Ovary (tissue), 9 donors: ENCODE results near the gene KRT4. TPM values are rescaled to one million over a fixed set of nuclear protein-coding genes. Genes with fewer than 3 reads are reported as not detected.

ENCODE experiments used
- DNase-seq, 5 donors: peaks; one replicate each; pipeline ENCODE4 v3.0.0-alpha.2; 2019 to 2020
- H3K27ac ChIP-seq, 2 donors: fragments of 200-600 bp; one replicate each; pipeline versions ENCODE4 v1.5.1 to v1.8.0; 2019 to 2022
- H3K27me3 ChIP-seq: fragments of 200-600 bp; one replicate; pipeline ENCODE4 v1.8.0; 2022
- H3K36me3 ChIP-seq: fragments of 200-600 bp; sonication (generic); one replicate; pipeline ENCODE4 v1.5.1; 2019
- H3K4me1 ChIP-seq: one replicate; pipeline ENCODE4 v1.8.1; 2013; ENCODE audit warnings: mild to moderate bottlenecking, moderate library complexity; ENCODE audit not compliant: insufficient read depth
- H3K4me3 ChIP-seq: fragments of 200-600 bp; sonication (generic); one replicate; pipeline ENCODE4 v1.5.1; 2017
- H3K9me3 ChIP-seq, 2 donors: fragments of 200-600 bp in 1 of 2; sonication (generic) in 1 of 2; one replicate each; pipeline versions ENCODE4 v1.5.1 to v1.8.1; 2013 to 2019; ENCODE audit warnings: mild to moderate bottlenecking in 1 of 2, moderate library complexity in 1 of 2
- EP300 ChIP-seq: sonication (generic); formaldehyde crosslinking; IDR thresholded peaks from one replicate; pipeline ENCODE4 v1.6.1; 2017; ENCODE audit warnings: antibody characterized with exemption
- POLR2A ChIP-seq: fragments of 450-650 bp; IDR thresholded peaks from one replicate; pipeline ENCODE4 v1.6.1; 2017; ENCODE audit warnings: antibody characterized with exemption, mild to moderate bottlenecking, moderate library complexity
- WGBS, 3 donors: extraction: QIAGEN DNeasy Blood & Tissue Kit in 1 of 3; methylation state at CpG; one replicate each; pipeline versions ENCODE4 v1.1.5 to v1.1.7; 2013 to 2017; 5-methylcytosine and 5-hydroxymethylcytosine counted together
- intact Hi-C, 4 donors: fragments of 100-400 bp; cut with DNase I; formaldehyde crosslinking; loops; one replicate each; pipeline versions ENCODE4 v1.11.0 to v1.15.1; 2022 to 2023
- polyA plus RNA-seq, 2 donors: library from polyadenylated mRNA; stranded (reverse); fragments of 200-250 nt in 1 of 2; fragments of 350-450 nt in 1 of 2; fragmentation: Illumina TruSeq in 1 of 2; extraction: RNeasy Lipid Tissue Mini Kit (QIAGEN cat#74804) in 1 of 2; gene quantifications; one replicate each; pipeline ENCODE4 v1.2.3, GENCODE V29; 2013 to 2014
- total RNA-seq, 7 donors: library from RNA; depleted of rRNA in 2 of 7; stranded (reverse); fragments of >200 nt in 2 of 7; fragmentation: NEBNext Ultra II Directional in 3 of 7; extraction: Animal tissue kit (Norgen Biotek cat#: 25700) in 3 of 7; gene quantifications; one replicate each; pipeline versions ENCODE4 v1.1.0 to v1.2.4, GENCODE V29; 2016 to 2023
- TF ChIP-seq, protein P1 (sequence below), 3 donors: fragments of 450-650 bp in 2 of 3; fragments of 200-600 bp in 1 of 3; IDR thresholded peaks; one replicate each; pipeline versions ENCODE4 v1.5.1 to v1.8.0; 2016 to 2022; ENCODE audit warnings: antibody characterized with exemption in 3 of 3, mild to moderate bottlenecking in 1 of 3
- donor health status: DM: no; HTN: no; CAD: no; lungs with moderate emphysema.
- donor health status: DM: no; HTN: no; CAD: no.
- donor health status: Bipolar disorder and iron deficiency.
- donor health status: DM: yes; HTN: yes; CAD: no.
- donor health status: DM: no; HTN: no; CAD: no.
- donor health status: DM: yes; HTN: yes; CAD: no.

KRT4 gene
- total and polyA plus RNA-seq, 9 donors: 0.17 to 0.34 TPM; not detected in 7

DNA sequence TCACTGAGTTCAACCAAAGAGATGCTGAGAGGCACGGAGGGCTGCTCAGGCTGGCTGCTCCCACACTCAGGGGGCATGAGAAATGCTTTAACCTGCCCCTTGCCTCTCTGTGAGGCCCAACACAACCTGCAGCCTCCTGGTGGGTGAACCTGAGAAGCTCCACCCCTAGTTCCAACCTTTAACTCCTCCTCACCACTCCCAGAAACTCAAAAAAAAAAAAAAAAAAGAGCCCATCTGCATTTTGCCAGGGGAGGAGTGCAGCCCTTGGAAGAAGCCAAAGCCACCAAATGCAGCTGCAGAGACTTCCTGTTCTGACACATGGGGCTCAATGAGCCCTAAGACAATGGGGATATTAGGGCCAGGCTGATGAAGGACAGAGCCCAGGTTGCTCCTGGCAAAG lies 8.9 kb downstream of the KRT4 start:
- Histone ChIP-seq H3K27me3 (no peaks in the 10 kb centered on the region), H3K36me3 (no peaks in the 10 kb centered on the region), H3K4me1 (no peaks in the 10 kb centered on the region), H3K27ac (no peak overlapping the region), H3K4me3 (no peak overlapping the region), H3K9me3 (no peaks in the 10 kb centered on the region)
- TF ChIP-seq, protein P1, sequence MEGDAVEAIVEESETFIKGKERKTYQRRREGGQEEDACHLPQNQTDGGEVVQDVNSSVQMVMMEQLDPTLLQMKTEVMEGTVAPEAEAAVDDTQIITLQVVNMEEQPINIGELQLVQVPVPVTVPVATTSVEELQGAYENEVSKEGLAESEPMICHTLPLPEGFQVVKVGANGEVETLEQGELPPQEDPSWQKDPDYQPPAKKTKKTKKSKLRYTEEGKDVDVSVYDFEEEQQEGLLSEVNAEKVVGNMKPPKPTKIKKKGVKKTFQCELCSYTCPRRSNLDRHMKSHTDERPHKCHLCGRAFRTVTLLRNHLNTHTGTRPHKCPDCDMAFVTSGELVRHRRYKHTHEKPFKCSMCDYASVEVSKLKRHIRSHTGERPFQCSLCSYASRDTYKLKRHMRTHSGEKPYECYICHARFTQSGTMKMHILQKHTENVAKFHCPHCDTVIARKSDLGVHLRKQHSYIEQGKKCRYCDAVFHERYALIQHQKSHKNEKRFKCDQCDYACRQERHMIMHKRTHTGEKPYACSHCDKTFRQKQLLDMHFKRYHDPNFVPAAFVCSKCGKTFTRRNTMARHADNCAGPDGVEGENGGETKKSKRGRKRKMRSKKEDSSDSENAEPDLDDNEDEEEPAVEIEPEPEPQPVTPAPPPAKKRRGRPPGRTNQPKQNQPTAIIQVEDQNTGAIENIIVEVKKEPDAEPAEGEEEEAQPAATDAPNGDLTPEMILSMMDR (IDR thresholded peaks at IDR 0.05): no peak
- TF ChIP-seq EP300 (no peak), POLR2A (no peak)
- 4 to 17% (median 13%) methylated on average over 1 of the region's 1 CpG for WGBS, 3 donors
- no peak for DNase-seq
- intact Hi-C loops: no loop called here

DNA sequence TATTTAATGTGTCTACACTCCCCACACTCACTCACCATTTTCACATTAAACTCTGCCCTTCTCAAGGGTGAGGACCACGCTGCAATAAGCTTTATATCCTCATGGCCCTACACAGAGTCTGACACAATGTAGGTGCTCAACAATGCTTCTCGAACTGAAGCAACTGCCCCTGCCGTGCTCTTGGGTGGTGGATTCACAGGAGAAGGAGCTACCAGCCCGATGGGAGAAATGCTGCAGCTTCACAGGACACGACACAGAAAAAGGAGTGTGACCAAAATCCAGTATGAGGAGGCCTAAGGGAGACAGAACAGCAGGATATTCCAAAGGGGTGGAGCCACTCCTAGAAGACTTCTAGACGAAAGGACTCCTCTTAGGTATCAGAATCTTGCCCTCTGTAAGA lies 11.5 kb downstream of the KRT4 start:
- no peak for DNase-seq
- no peaks in the 10 kb centered on the region for H3K36me3 ChIP-seq
- H3K4me3 ChIP-seq: no peak overlapping the region

DNA sequence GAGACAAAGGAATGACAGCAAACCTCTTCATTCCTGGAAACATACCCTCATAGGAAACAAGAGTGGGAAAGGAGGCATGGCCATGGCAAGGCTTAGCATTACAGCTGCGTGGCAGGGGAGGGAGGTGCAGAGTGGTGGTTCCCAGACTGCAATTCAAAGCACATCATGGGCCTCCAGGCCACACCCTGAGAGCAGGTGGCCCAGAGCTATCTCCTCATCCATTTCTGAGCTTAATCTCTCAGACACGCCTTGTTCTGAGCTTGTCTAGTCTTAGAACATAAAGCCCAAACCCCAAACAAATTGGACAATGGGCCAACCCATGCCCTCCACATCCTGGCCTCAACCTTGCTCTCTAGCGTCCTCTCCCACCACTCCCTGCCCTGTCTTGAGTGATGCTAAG lies 12.1 kb downstream of the KRT4 start:
- Histone ChIP-seq H3K36me3 (no peaks in the 10 kb centered on the region), H3K27ac (no peak overlapping the region), H3K4me3 (no peak overlapping the region), H3K9me3 (no peaks in the 10 kb centered on the region), H3K4me1 (no peaks in the 10 kb centered on the region), H3K27me3 (no peaks in the 10 kb centered on the region)
- no peak for DNase-seq
- 63 to 79% (median 78%) methylated on average over 3 of the region's 3 CpGs for WGBS, 3 donors
- intact Hi-C loops: no loop called here
- TF ChIP-seq EP300 (no peak), POLR2A (no peak)
- TF ChIP-seq, protein P1 (IDR thresholded peaks at IDR 0.05): no peak

More for the DNA sequence above, 11.5 kb downstream of the KRT4 start:
- WGBS, 3 donors: 55 to 73% (median 66%) methylated on average over 6 of the region's 6 CpGs
- no peaks in the 10 kb centered on the region for H3K9me3 ChIP-seq
- H3K27me3 ChIP-seq: no peaks in the 10 kb centered on the region
- TF ChIP-seq POLR2A: no peak
- no peak for TF ChIP-seq EP300
- TF ChIP-seq, protein P1 (IDR thresholded peaks at IDR 0.05): no peak
- no peak overlapping the region for H3K27ac ChIP-seq
- intact Hi-C loops: no loop called here
- H3K4me1 ChIP-seq: no peaks in the 10 kb centered on the region

DNA sequence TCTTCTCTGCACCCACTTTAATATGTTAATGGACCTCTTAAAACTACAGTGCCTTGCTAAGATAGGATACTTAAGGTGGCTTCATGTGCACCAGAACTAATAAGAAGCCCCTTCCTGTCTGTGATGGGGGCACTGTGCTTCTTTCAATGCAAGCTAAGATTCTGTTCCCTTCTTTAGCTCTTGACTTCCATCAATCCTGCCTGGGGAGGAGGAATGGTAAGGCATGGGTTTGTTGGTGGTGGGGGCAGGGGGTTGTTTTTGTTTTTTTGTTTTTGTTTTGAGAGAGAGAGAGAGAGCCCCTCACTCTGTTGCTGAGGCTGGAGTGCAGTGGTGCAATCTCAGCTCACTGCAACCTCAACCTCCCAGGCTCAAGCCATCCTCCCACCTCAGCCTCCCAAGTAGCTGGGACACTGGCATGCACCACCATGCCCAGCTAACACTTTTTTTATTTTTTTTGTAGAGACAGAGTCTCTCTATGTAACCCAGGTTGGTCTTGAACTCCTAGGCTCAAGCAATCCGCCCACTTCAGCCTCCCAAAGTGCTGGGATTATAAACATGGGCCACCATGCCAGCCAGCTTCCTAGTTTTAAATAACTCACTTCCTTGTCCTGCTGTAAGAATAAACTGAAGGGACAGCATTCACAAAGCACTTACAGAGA lies 13.5 kb downstream of the KRT4 start:
- 74 to 89% (median 76%) methylated on average over 1 of the region's 1 CpG for WGBS, 3 donors
- no peaks in the 10 kb centered on the region for H3K4me1 ChIP-seq
- TF ChIP-seq POLR2A: no peak
- TF ChIP-seq, protein P1 (IDR thresholded peaks at IDR 0.05): no peak
- TF ChIP-seq EP300: no peak
- no peaks in the 10 kb centered on the region for H3K27me3 ChIP-seq
- H3K4me3 ChIP-seq: no peak overlapping the region
- intact Hi-C loops: no loop called here
- H3K36me3 ChIP-seq: no peaks in the 10 kb centered on the region
- H3K27ac ChIP-seq: no peak overlapping the region
- H3K9me3 ChIP-seq: no peaks in the 10 kb centered on the region
- no peak for DNase-seq
